HepG2 (cell line): ENCODE results near the gene KLF13. TPM values are rescaled to one million over a fixed set of nuclear protein-coding genes. Genes with fewer than 3 reads are reported as not detected.

ENCODE experiments used
- ARID4A ChIP-seq: sonication (generic); formaldehyde crosslinking; IDR thresholded peaks from 2 replicates; pipeline ENCODE4 v1.5.0; 2020; ENCODE audit warnings: mild to moderate bottlenecking, missing genetic modification reagents, borderline replicate concordance
- EHMT2 ChIP-seq: fragments of 200-600 bp; sonication (generic); IDR thresholded peaks from 2 replicates; pipeline ENCODE4 v1.7.0; 2017; ENCODE audit warnings: antibody characterized with exemption, low read depth, low read length, borderline replicate concordance
- HOXA5 ChIP-seq: sonication (generic); formaldehyde crosslinking; IDR thresholded peaks from 2 replicates; pipeline ENCODE4 v1.4.0; 2020; ENCODE audit warnings: missing genetic modification reagents
- ONECUT2 ChIP-seq: sonication (generic); formaldehyde crosslinking; IDR thresholded peaks from 2 replicates; pipeline ENCODE4 v1.4.0; 2020; ENCODE audit warnings: missing genetic modification reagents
- PHF20 ChIP-seq: sonication (generic); formaldehyde crosslinking; IDR thresholded peaks from 2 replicates; pipeline ENCODE4 v1.5.0; 2020; ENCODE audit warnings: mild to moderate bottlenecking, missing genetic modification reagents
- SMYD3 ChIP-seq: sonication (generic); formaldehyde crosslinking; IDR thresholded peaks from 2 replicates; pipeline ENCODE4 v1.8.1; 2023; ENCODE audit warnings: mild to moderate bottlenecking, missing genetic modification reagents
- ZBTB14 ChIP-seq: sonication (generic); formaldehyde crosslinking; IDR thresholded peaks from 2 replicates; pipeline ENCODE4 v1.4.0; 2020; ENCODE audit warnings: missing genetic modification reagents
- ZNF343 ChIP-seq: sonication (generic); formaldehyde crosslinking; IDR thresholded peaks from 2 replicates; pipeline ENCODE4 v1.4.0; 2020; ENCODE audit warnings: mild to moderate bottlenecking, missing genetic modification reagents
- ZNF446 ChIP-seq: sonication (generic); formaldehyde crosslinking; IDR thresholded peaks from 2 replicates; pipeline ENCODE4 v1.5.0; 2020; ENCODE audit warnings: mild to moderate bottlenecking, missing genetic modification reagents
- ZNF616 ChIP-seq: sonication (generic); formaldehyde crosslinking; IDR thresholded peaks from 2 replicates; pipeline ENCODE4 v1.5.0; 2020; ENCODE audit warnings: low read depth, mild to moderate bottlenecking, missing genetic modification reagents
- ZNF709 ChIP-seq: sonication (generic); formaldehyde crosslinking; IDR thresholded peaks from 2 replicates; pipeline ENCODE4 v1.5.0; 2020; ENCODE audit warnings: mild to moderate bottlenecking, missing genetic modification reagents
- ZNF768 ChIP-seq: sonication (generic); formaldehyde crosslinking; IDR thresholded peaks from 2 replicates; pipeline ENCODE4 v1.4.0; 2020; ENCODE audit warnings: missing genetic modification reagents
- ZNF879 ChIP-seq: sonication (generic); formaldehyde crosslinking; IDR thresholded peaks from 2 replicates; pipeline ENCODE4 v1.8.1; 2023; ENCODE audit warnings: missing genetic modification reagents
- polyA plus RNA-seq, 8 experiments: library from polyadenylated mRNA; depleted of rRNA in 3 of 8; stranded (reverse) in 7 of 8; unstranded in 1 of 8; fragments of >200 nt; fragmentation: Illumina TruSeq in 4 of 8; extraction: Trizol in 4 of 8; gene quantifications; 2 replicates each; pipeline versions ENCODE4 v1.2.1 to v1.2.3, GENCODE V29; 2011 to 2016; ENCODE audit warnings: low read depth in 4 of 8, missing spikeins in 1 of 8, mixed read lengths in 1 of 8; ENCODE audit not compliant: insufficient read depth in 1 of 8
- total RNA-seq, 5 experiments: library from RNA; depleted of rRNA; stranded (reverse); fragments of >200 nt; fragmentation: Illumina TruSeq; extraction: Trizol; gene quantifications; 2 replicates each; pipeline ENCODE4 v1.2.3, GENCODE V29; 2016; ENCODE audit warnings: low read depth in 1 of 5
- TF ChIP-seq, protein P1 (sequence below): sonication (generic); formaldehyde crosslinking; IDR thresholded peaks from 2 replicates; pipeline ENCODE4 v1.4.0; 2020; ENCODE audit warnings: missing genetic modification reagents, borderline replicate concordance
- TF ChIP-seq, protein P2 (sequence below): sonication (generic); formaldehyde crosslinking; IDR thresholded peaks from 2 replicates; pipeline ENCODE4 v1.9.0; 2021; ENCODE audit warnings: mild to moderate bottlenecking, missing genetic modification reagents

Gene KLF13
- total and polyA plus RNA-seq, 2 of the 13 experiments (the other 11 are each of a cell fraction or from before 2014, with no cell fraction given) = 16.8 to 25.1 TPM

DNA sequence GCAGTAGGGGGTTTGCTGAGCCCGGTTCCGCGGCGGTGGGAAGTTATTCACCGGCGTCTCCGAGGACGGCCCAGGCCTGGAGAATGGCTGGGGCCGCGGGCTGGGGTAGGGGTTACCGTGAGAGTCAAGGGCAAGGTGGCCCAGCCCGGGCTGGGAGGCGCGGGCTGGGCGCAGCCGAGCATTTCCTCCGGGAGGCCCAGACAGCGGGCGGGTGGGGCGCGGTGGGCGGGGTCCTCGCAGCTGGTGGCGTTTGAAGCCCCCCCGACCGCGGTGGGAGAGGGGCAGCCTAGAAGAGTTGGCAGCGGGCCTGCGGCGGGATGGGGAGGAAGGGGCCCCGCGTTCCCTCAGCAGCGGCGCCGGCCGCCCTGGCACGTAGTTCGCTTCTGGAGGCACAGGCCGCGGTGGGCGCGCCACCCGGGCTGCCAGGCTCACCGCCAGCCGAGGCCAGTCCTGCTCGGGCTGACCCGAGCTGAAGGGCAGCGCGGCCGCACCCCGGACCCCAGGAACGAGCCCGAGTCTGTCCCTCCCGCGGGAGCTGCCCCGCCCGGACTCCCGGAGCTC lies 960 bp upstream of the KLF13 start (continued):
- peak; percentile 67; the same call in 1 of the 2 replicates for TF ChIP-seq ARID4A (CRISPR knock-in tag)
- TF ChIP-seq, protein P1, sequence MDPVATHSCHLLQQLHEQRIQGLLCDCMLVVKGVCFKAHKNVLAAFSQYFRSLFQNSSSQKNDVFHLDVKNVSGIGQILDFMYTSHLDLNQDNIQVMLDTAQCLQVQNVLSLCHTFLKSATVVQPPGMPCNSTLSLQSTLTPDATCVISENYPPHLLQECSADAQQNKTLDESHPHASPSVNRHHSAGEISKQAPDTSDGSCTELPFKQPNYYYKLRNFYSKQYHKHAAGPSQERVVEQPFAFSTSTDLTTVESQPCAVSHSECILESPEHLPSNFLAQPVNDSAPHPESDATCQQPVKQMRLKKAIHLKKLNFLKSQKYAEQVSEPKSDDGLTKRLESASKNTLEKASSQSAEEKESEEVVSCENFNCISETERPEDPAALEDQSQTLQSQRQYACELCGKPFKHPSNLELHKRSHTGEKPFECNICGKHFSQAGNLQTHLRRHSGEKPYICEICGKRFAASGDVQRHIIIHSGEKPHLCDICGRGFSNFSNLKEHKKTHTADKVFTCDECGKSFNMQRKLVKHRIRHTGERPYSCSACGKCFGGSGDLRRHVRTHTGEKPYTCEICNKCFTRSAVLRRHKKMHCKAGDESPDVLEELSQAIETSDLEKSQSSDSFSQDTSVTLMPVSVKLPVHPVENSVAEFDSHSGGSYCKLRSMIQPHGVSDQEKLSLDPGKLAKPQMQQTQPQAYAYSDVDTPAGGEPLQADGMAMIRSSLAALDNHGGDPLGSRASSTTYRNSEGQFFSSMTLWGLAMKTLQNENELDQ (CRISPR knock-in tag) = no peak
- no peak for TF ChIP-seq EHMT2
- TF ChIP-seq ZNF879 (CRISPR knock-in tag) = peak; percentile 81; the same call in 1 of the 2 replicates
- 0 out of 2 replicates have a peak, but pooled peaks have one; percentile 29 for TF ChIP-seq ZNF343 (CRISPR knock-in tag)
- no peak for TF ChIP-seq ZBTB14 (CRISPR knock-in tag)
- no peak for TF ChIP-seq HOXA5 (CRISPR knock-in tag)
- no peak for TF ChIP-seq ZNF616 (CRISPR knock-in tag)
- TF ChIP-seq ONECUT2 (CRISPR knock-in tag) = no peak
- peak; percentile 52; the same call in 1 of the 2 replicates for TF ChIP-seq ZNF768 (CRISPR knock-in tag)
- no peak for TF ChIP-seq SMYD3 (CRISPR knock-in tag)
- peak; percentile 40; the same call in 1 of the 2 replicates for TF ChIP-seq PHF20 (CRISPR knock-in tag)
- TF ChIP-seq, protein P2, sequence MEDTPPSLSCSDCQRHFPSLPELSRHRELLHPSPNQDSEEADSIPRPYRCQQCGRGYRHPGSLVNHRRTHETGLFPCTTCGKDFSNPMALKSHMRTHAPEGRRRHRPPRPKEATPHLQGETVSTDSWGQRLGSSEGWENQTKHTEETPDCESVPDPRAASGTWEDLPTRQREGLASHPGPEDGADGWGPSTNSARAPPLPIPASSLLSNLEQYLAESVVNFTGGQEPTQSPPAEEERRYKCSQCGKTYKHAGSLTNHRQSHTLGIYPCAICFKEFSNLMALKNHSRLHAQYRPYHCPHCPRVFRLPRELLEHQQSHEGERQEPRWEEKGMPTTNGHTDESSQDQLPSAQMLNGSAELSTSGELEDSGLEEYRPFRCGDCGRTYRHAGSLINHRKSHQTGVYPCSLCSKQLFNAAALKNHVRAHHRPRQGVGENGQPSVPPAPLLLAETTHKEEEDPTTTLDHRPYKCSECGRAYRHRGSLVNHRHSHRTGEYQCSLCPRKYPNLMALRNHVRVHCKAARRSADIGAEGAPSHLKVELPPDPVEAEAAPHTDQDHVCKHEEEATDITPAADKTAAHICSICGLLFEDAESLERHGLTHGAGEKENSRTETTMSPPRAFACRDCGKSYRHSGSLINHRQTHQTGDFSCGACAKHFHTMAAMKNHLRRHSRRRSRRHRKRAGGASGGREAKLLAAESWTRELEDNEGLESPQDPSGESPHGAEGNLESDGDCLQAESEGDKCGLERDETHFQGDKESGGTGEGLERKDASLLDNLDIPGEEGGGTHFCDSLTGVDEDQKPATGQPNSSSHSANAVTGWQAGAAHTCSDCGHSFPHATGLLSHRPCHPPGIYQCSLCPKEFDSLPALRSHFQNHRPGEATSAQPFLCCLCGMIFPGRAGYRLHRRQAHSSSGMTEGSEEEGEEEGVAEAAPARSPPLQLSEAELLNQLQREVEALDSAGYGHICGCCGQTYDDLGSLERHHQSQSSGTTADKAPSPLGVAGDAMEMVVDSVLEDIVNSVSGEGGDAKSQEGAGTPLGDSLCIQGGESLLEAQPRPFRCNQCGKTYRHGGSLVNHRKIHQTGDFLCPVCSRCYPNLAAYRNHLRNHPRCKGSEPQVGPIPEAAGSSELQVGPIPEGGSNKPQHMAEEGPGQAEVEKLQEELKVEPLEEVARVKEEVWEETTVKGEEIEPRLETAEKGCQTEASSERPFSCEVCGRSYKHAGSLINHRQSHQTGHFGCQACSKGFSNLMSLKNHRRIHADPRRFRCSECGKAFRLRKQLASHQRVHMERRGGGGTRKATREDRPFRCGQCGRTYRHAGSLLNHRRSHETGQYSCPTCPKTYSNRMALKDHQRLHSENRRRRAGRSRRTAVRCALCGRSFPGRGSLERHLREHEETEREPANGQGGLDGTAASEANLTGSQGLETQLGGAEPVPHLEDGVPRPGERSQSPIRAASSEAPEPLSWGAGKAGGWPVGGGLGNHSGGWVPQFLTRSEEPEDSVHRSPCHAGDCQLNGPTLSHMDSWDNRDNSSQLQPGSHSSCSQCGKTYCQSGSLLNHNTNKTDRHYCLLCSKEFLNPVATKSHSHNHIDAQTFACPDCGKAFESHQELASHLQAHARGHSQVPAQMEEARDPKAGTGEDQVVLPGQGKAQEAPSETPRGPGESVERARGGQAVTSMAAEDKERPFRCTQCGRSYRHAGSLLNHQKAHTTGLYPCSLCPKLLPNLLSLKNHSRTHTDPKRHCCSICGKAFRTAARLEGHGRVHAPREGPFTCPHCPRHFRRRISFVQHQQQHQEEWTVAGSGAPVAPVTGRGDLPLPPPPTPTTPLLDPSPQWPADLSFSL (CRISPR knock-in tag) = 0 out of 2 replicates have a peak, but pooled peaks have one; percentile 57
- TF ChIP-seq ZNF446 = peak; percentile 63; the same call in 1 of the 2 replicates
- TF ChIP-seq ZNF709 (CRISPR knock-in tag) = peak; percentile 76
